PC-9 (cell line): ENCODE measurements around the gene STAG1.

ENCODE experiments used
- CTCF ChIP-seq: fragments of 200-600 bp; sonication (generic); conservative IDR thresholded peaks from 2 replicates; pipeline ENCODE4 v1.6.1; 2017; ENCODE audit warnings: mixed run types, antibody characterized with exemption, mild to moderate bottlenecking, moderate library complexity
- EZH2 ChIP-seq: fragments of 200-600 bp; sonication (generic); IDR thresholded peaks from 2 replicates; pipeline ENCODE4 v1.8.0; 2017; ENCODE audit warnings: antibody characterized with exemption, low read depth

- TF ChIP-seq EZH2 (no peak), CTCF (no peak)
These were observed 192.3 kb downstream of the STAG1 start for GRCh38 chr3:136559896-136560295.
